OCI-LY3 (cell line): ENCODE results near the gene SLC37A1.

ENCODE experiments used
- H2AFZ ChIP-seq: fragments of 200-600, 300-600 bp; shearing (Covaris generic); 2 replicates; pipeline ENCODE4 v1.6.0; 2014; ENCODE audit warnings: antibody characterized with exemption, low read depth, low read length
- H3K27ac ChIP-seq: fragments of 200-600, 300-600 bp; sonication (generic); 2 replicates; pipeline ENCODE4 v1.5.1; 2014; ENCODE audit warnings: mild to moderate bottlenecking, low read length, moderate library complexity, mixed read lengths
- H3K27me3 ChIP-seq: fragments of 200-600, 300-600 bp; sonication (generic); 2 replicates; pipeline ENCODE4 v1.6.1; 2014; ENCODE audit warnings: low read depth, low read length, mixed read lengths
- H3K36me3 ChIP-seq: fragments of 200-600, 300-600 bp; sonication (generic); replicated peaks from 2 replicates; pipeline ENCODE3; 2014; ENCODE audit warnings: low read depth, low read length, mixed read lengths
- H3K4me1 ChIP-seq: fragments of 300-600, 200-600 bp; sonication (generic); 2 replicates; pipeline ENCODE4 v1.6.1; 2014; ENCODE audit warnings: low read length, mixed read lengths
- H3K4me2 ChIP-seq: fragments of 200-600, 300-600 bp; sonication (generic); 2 replicates; pipeline ENCODE4 v1.6.1; 2014; ENCODE audit warnings: low read length, mixed read lengths
- H3K4me3 ChIP-seq: fragments of 300-600, 200-600 bp; sonication (generic); 2 replicates; pipeline ENCODE4 v1.5.1; 2014; ENCODE audit warnings: antibody characterized with exemption, mild to moderate bottlenecking, low read length, moderate library complexity
- H3K79me2 ChIP-seq: fragments of 300-600, 200-600 bp; shearing (Covaris generic); 2 replicates; pipeline ENCODE4 v1.6.1; 2014; ENCODE audit warnings: mild to moderate bottlenecking, low read length, mixed read lengths
- H3K9ac ChIP-seq: fragments of 300-600, 200-600 bp; shearing (Covaris generic); 2 replicates; pipeline ENCODE4 v1.6.0; 2014; ENCODE audit warnings: mild to moderate bottlenecking, low read length, moderate library complexity
- H3K9me3 ChIP-seq: fragments of 200-600, 300-600 bp; shearing (Covaris generic); 2 replicates; pipeline ENCODE4 v1.6.1; 2014; ENCODE audit warnings: low read length, mixed read lengths; ENCODE audit not compliant: insufficient read depth
- H4K20me1 ChIP-seq: fragments of 200-600, 300-600 bp; sonication (generic); 2 replicates; pipeline ENCODE4 v1.6.1; 2016; ENCODE audit warnings: low read length, mixed read lengths; ENCODE audit not compliant: insufficient read depth
- CTCF ChIP-seq: fragments of 200-600, 300-600 bp; sonication (generic); IDR thresholded peaks from 2 replicates; pipeline ENCODE4 v1.5.1; 2014; ENCODE audit warnings: antibody characterized with exemption, low read length, low read depth
- EZH2phosphoT487 ChIP-seq: fragments of 200-600 bp; shearing (Covaris generic); IDR thresholded peaks from 2 replicates; pipeline ENCODE4 v1.6.1; 2018; ENCODE audit warnings: antibody characterized with exemption, mixed run types, low read depth

Gene SLC37A1

GRCh38 chr21:42594616-42595282, 81.1 kb downstream of the SLC37A1 start:
- Histone ChIP-seq H3K27ac (no peak overlapping the region), H3K4me1 (peaks cover 9% of the 10 kb centered on the region; the same call in 1 of the 2 replicates), H3K4me2 (peak overlapping the region; percentile 22; the same call in 1 of the 2 replicates), H3K27me3 (no peaks in the 10 kb centered on the region), H4K20me1 (no peaks in the 10 kb centered on the region), H3K9ac (no peak overlapping the region), H3K9me3 (no peaks in the 10 kb centered on the region), H2AFZ (no peak overlapping the region), H3K36me3 (no peaks in the 10 kb centered on the region), H3K79me2 (no peaks in the 10 kb centered on the region), H3K4me3 (no peak overlapping the region)
- no peak for TF ChIP-seq EZH2phosphoT487
- no peak for TF ChIP-seq CTCF

- Histone ChIP-seq H2AFZ (no peak overlapping the region), H3K4me1 (peaks cover 9% of the 10 kb centered on the region; the same call in 1 of the 2 replicates), H4K20me1 (no peaks in the 10 kb centered on the region), H3K9me3 (no peaks in the 10 kb centered on the region), H3K4me2 (no peak overlapping the region), H3K27me3 (no peaks in the 10 kb centered on the region), H3K27ac (no peak overlapping the region), H3K4me3 (no peak overlapping the region), H3K36me3 (no peaks in the 10 kb centered on the region), H3K79me2 (no peaks in the 10 kb centered on the region), H3K9ac (no peak overlapping the region)
- TF ChIP-seq EZH2phosphoT487: no peak
These were observed 81.9 kb downstream of the SLC37A1 start for GRCh38 chr21:42595283-42596187.

GRCh38 chr21:42596657-42597056, 83.0 kb downstream of the SLC37A1 start:
- no peaks in the 10 kb centered on the region for H3K9me3 ChIP-seq
- TF ChIP-seq CTCF: no peak
- TF ChIP-seq EZH2phosphoT487: no peak

GRCh38 chr21:42597487-42598158, 84.0 kb downstream of the SLC37A1 start:
- no peak overlapping the region for H3K9ac ChIP-seq
- no peak overlapping the region for H3K4me2 ChIP-seq
- no peaks in the 10 kb centered on the region for H3K36me3 ChIP-seq
- peaks cover 9% of the 10 kb centered on the region; the same call in 1 of the 2 replicates for H3K4me1 ChIP-seq
- H3K4me3 ChIP-seq: no peak overlapping the region
- no peaks in the 10 kb centered on the region for H3K79me2 ChIP-seq
- H3K27me3 ChIP-seq: no peaks in the 10 kb centered on the region
- H2AFZ ChIP-seq: no peak overlapping the region
- no peak for TF ChIP-seq CTCF
- no peak for TF ChIP-seq EZH2phosphoT487
- no peak overlapping the region for H3K27ac ChIP-seq
- no peaks in the 10 kb centered on the region for H3K9me3 ChIP-seq
- H4K20me1 ChIP-seq: no peaks in the 10 kb centered on the region

More at GRCh38 chr21:42596657-42597056, 83.0 kb downstream of the SLC37A1 start:
- Histone ChIP-seq H3K4me1 (peaks cover 9% of the 10 kb centered on the region; the same call in 1 of the 2 replicates), H3K79me2 (no peaks in the 10 kb centered on the region), H3K27me3 (no peaks in the 10 kb centered on the region), H3K4me3 (no peak overlapping the region), H3K27ac (no peak overlapping the region), H3K4me2 (no peak overlapping the region), H3K36me3 (no peaks in the 10 kb centered on the region), H4K20me1 (no peaks in the 10 kb centered on the region), H3K9ac (no peak overlapping the region), H2AFZ (no peak overlapping the region)
